HG02763 (cell line): ENCODE data around the gene PHF2.

Source experiments
- ATAC-seq: cut with Tn5 transposase; IDR thresholded peaks from one replicate; pipeline ENCODE4 v1.9.1; 2021; ENCODE audit warnings: mild to moderate bottlenecking, moderate library complexity; ENCODE audit not compliant: unreplicated experiment

The PHF2 gene

GRCh38 chr9:93676310-93677047, 100.1 kb downstream of the PHF2 start:
- ATAC-seq = no peak

GRCh38 chr9:93677048-93677571, 100.7 kb downstream of the PHF2 start:
- ATAC-seq = no peak

GRCh38 chr9:93677641-93678136, 101.3 kb downstream of the PHF2 start:
- ATAC-seq = no peak

GRCh38 chr9:93678199-93679019, 102.0 kb downstream of the PHF2 start:
- ATAC-seq = no peak

- no peak for ATAC-seq
These were observed 103.4 kb downstream of the PHF2 start for GRCh38 chr9:93679536-93680442.

- no peak for ATAC-seq
These were observed 104.3 kb downstream of the PHF2 start for GRCh38 chr9:93680443-93681268.

- no peak for ATAC-seq
These were observed 105.1 kb downstream of the PHF2 start for GRCh38 chr9:93681269-93682154.

- no peak for ATAC-seq
These were observed 106.0 kb downstream of the PHF2 start for GRCh38 chr9:93682155-93682968.

GRCh38 chr9:93683331-93684134, 107.1 kb downstream of the PHF2 start:
- ATAC-seq = no peak

GRCh38 chr9:93684161-93684765, 107.9 kb downstream of the PHF2 start:
- no peak for ATAC-seq

- ATAC-seq = no peak
These were observed 108.6 kb downstream of the PHF2 start for GRCh38 chr9:93684806-93685543.

GRCh38 chr9:93686127-93686879, 109.9 kb downstream of the PHF2 start:
- no peak for ATAC-seq

- no peak for ATAC-seq
These were observed 110.5 kb downstream of the PHF2 start for GRCh38 chr9:93686880-93687236.

GRCh38 chr9:93690618-93691017, 114.2 kb downstream of the PHF2 start:
- ATAC-seq = no peak

- ATAC-seq = no peak
These were observed 116.7 kb downstream of the PHF2 start for GRCh38 chr9:93693129-93693528.
